GM18861 (cell line): Measurements from ENCODE around the gene CREG1.
"Not testable (repeated sequence)": the region's sequence is repeated elsewhere in the genome, so short reads cannot be mapped to it uniquely, and the experiment has no call there.

Experiments used
- ATAC-seq: cut with Tn5 transposase; IDR thresholded peaks from one replicate; pipeline ENCODE4 v1.9.1; 2021; ENCODE audit not compliant: unreplicated experiment

The CREG1 gene

GRCh38 chr1:167553136-167554027 lies at the start of gene CREG1:
Gene CREG1 (minus strand): TSS chr1:167553762.
- ATAC-seq: peak; percentile 93

- no peak for ATAC-seq
Observed at GRCh38 chr1:167602840-167603239, 49.3 kb upstream of the CREG1 start.

- ATAC-seq: no peak
Observed at GRCh38 chr1:167601442-167602383, 48.2 kb upstream of the CREG1 start.

- peak; percentile 76 for ATAC-seq
Observed at GRCh38 chr1:167599957-167600581, 46.5 kb upstream of the CREG1 start.

- no peak for ATAC-seq
Observed at GRCh38 chr1:167594822-167595221, 41.3 kb upstream of the CREG1 start.

- no peak for ATAC-seq
Observed at GRCh38 chr1:167593860-167594259, 40.3 kb upstream of the CREG1 start.

GRCh38 chr1:167592475-167592874 lies 38.9 kb upstream of the CREG1 start:
- ATAC-seq: no peak

GRCh38 chr1:167588361-167588760 lies 34.8 kb upstream of the CREG1 start:
- no peak for ATAC-seq

GRCh38 chr1:167587872-167588271 lies 34.3 kb upstream of the CREG1 start:
- ATAC-seq: no peak

- no peak for ATAC-seq
Observed at GRCh38 chr1:167587342-167587741, 33.8 kb upstream of the CREG1 start.

GRCh38 chr1:167584581-167584980 lies 31.0 kb upstream of the CREG1 start:
- ATAC-seq: no peak

- no peak for ATAC-seq
Observed at GRCh38 chr1:167582722-167583121, 29.2 kb upstream of the CREG1 start.

GRCh38 chr1:167582064-167582463 lies 28.5 kb upstream of the CREG1 start:
- no peak for ATAC-seq

- ATAC-seq: no peak
Observed at GRCh38 chr1:167579986-167580385, 26.4 kb upstream of the CREG1 start.

GRCh38 chr1:167578939-167579521 lies 25.5 kb upstream of the CREG1 start:
- ATAC-seq: no peak

- ATAC-seq: no peak
Observed at GRCh38 chr1:167575649-167576048, 22.1 kb upstream of the CREG1 start.

- ATAC-seq: no peak
Observed at GRCh38 chr1:167573035-167573434, 19.5 kb upstream of the CREG1 start.

GRCh38 chr1:167570712-167571111 lies 17.1 kb upstream of the CREG1 start:
- not testable (repeated sequence) for ATAC-seq

GRCh38 chr1:167567663-167568062 lies 14.1 kb upstream of the CREG1 start:
- no peak for ATAC-seq

GRCh38 chr1:167566766-167567165 lies 13.2 kb upstream of the CREG1 start:
- no peak for ATAC-seq

GRCh38 chr1:167565922-167566321 lies 12.4 kb upstream of the CREG1 start:
- ATAC-seq: no peak
